HG03469 (cell line): ENCODE data around the gene BIRC2.

Experiments
- ATAC-seq: cut with Tn5 transposase; IDR thresholded peaks from one replicate; pipeline ENCODE4 v1.9.1; 2021; ENCODE audit warnings: mild to moderate bottlenecking, moderate library complexity, moderate number of reproducible peaks; ENCODE audit not compliant: unreplicated experiment

The BIRC2 gene

DNA sequence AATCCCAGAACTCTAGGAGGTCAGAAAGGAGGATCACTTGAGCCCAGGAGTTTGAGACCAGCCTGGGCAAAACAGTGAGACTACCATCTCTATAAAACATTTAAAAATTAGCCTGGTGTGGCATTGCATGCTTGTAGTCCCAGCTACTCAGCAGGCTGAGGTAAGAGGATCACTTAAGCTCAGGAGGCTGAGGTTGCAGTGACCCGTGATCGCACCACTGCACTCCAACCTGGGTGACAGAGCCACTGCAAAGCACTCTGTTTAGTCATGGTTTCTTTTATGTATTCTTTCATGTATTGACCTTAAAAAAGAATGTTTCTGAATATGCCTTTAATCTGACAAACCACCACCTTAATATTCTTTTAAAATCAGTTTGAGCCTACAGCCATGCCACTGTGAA lies 52.2 kb downstream of the BIRC2 start:
- no peak for ATAC-seq

GRCh38 chr11:102400603-102401002 lies 53.6 kb downstream of the BIRC2 start:
- ATAC-seq: no peak

GRCh38 chr11:102401905-102402304 lies 54.9 kb downstream of the BIRC2 start:
- no peak for ATAC-seq

GRCh38 chr11:102402548-102402947 lies 55.5 kb downstream of the BIRC2 start:
- no peak for ATAC-seq

DNA sequence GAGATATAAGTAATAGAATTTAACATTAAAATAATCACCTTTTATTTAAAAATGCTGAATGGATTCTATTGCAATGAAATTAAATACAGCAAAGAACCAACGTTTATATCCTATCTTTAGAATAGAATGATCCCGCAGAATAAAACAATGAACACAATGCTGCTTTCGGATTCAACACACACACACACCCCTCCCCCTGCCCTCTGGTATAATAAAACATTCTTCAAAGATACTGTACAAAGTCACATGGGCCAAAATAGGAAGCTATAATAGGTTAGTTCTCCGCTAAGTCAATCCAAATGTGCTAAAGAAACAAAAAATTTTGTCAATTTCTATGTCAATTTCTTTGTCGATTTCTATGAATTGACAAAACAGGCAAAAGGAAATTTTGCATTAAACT lies 58.5 kb downstream of the BIRC2 start:
- no peak for ATAC-seq

- no peak for ATAC-seq
Measured at GRCh38 chr11:102406099-102406498, 59.1 kb downstream of the BIRC2 start.

- ATAC-seq: no peak
Measured at GRCh38 chr11:102407901-102408300, 60.9 kb downstream of the BIRC2 start.

GRCh38 chr11:102408339-102408738 lies 61.3 kb downstream of the BIRC2 start:
- no peak for ATAC-seq

DNA sequence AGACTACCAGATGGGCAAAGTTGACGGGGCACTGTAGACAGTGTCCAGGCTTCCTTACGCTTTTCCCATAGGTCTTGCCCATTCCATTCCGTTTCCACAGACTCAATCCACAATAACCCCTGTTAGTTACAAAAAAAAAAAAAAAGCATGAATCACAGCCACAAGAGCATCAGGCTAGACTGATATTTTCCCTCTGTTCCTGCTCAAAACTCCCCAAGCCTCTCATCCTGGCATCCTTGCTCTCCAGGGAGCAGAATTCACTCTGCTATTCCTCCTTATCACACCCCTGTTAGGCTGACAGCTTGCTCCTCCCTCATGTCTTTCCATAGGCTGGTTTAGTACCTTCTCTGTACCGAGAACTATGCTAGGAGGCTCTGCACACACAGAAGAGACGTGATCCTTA lies 63.4 kb downstream of the BIRC2 start:
- ATAC-seq: no peak

DNA sequence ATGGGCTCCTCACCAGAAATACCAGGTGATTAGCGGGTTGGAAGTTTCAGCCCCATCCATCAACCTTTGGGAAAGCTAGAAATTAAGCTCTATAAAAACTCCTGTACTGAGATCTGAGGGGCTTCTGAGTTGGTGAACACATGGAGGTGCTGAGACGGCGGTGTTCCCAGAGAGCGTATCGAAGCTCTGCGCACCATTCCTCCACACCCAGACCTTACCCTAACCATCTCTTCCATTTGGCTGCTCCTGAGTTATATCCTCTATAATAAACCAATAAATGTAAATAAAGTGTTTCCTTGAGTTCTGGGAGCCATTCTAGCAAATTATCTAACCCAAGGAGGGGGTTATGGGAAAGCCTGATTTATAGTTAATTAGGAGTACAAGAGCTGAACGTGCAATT lies 64.1 kb downstream of the BIRC2 start:
- ATAC-seq: no peak

DNA sequence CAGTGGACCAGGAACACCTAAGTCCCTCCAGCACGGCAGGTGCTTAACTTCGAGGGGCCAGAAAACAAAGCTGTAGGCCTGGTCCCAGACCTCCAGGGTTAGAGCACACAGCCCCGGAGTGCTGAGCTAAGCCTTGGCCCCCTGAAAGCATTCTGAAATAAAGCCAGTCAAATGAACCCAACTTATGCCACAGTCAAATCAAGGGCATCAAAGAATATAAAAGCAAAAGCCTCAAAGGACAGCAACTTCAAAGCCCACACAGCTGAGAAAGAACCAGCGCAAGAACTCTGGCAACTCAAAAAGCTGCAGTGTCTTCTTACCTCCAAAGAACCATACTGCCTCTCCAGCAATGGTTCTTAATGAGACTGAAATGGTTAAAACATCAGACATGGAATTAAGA lies 66.5 kb downstream of the BIRC2 start:
- ATAC-seq: no peak

GRCh38 chr11:102414559-102414958 lies 67.5 kb downstream of the BIRC2 start:
- ATAC-seq: no peak

DNA sequence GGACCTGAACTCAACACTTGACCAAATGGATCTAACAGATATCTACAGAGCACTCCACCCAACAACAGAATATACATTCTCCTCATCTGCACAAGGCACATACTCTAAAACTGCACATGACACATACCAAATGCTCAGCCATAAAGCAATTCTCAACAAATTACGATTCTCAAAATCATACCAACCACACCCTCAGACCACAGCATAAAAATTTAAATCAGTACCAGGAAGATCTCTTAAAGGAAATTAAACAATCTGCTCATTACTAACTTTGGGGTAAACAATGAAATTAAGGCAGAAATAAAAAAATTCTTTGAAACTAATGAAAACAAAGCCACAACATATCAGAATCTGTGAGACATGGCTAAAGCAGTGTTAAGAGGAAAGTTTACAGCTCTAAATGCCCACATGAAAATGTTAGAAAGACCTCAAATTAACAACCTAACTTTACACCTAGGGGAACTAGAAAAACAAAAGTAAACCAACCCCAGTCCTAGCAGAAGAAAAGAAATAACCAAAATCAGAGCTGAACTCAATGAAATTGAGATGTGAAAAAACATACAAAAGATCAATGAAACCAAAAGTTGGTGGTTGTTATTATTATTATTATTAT lies 68.4 kb downstream of the BIRC2 start:
- ATAC-seq: no peak

DNA sequence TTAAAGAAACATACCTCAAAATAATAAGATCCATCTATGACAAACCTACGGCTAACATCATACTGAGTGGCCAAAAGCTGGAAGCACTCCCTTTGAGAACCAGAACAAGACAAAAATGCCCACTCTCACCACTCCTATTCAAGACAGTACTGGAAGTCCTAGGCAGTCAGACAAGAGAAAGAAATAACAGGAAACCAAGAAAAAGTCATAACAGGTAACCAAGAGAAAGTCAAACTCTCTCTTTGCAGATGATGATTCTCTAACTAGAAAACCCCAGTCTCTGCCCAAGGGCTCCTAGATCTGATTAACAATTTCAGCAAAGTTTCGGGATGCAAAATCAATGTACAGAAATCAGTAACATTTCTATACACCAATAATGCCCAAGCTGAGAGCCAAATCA lies 70.0 kb downstream of the BIRC2 start:
- no peak for ATAC-seq

- no peak for ATAC-seq
Measured at GRCh38 chr11:102419181-102419580, 72.2 kb downstream of the BIRC2 start.

DNA sequence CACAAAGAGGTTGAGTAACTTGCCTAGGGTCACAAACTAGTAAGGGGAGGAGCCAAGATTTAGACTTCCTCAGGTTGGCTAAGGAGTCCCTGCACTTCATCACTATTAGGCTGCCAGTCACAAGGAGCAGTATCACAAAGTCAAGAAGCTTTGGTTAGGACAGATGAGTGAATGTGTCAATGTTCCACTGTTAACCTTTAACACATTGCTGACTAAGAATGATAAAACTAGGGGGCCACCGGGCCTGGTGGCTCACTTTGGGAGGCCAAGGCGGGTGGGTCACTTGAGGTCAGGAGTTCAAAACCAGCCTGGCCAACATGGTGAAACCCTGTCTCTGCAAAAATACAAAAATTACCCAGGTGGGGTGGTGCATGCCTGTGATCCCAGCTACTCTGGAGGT lies 73.5 kb downstream of the BIRC2 start:
- ATAC-seq: peak; percentile 76

DNA sequence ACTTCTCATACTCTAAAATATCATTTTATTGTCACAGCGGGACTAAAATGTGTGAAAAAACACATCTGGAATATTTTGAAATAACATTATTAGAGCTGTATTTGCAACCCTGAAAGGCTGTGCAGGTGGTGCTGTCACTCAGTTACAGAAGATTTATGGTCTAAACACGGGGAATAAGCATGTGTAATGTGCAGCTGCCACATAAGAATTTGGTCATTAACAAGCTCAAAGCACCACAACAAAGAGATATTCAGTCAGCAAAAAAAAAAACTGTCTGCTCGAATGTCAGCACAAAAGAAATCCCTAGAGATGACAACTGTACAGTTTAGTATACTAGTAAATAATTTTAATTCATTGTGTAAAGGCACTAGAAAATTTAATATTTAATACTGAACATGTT lies 74.2 kb downstream of the BIRC2 start:
- ATAC-seq: no peak

DNA sequence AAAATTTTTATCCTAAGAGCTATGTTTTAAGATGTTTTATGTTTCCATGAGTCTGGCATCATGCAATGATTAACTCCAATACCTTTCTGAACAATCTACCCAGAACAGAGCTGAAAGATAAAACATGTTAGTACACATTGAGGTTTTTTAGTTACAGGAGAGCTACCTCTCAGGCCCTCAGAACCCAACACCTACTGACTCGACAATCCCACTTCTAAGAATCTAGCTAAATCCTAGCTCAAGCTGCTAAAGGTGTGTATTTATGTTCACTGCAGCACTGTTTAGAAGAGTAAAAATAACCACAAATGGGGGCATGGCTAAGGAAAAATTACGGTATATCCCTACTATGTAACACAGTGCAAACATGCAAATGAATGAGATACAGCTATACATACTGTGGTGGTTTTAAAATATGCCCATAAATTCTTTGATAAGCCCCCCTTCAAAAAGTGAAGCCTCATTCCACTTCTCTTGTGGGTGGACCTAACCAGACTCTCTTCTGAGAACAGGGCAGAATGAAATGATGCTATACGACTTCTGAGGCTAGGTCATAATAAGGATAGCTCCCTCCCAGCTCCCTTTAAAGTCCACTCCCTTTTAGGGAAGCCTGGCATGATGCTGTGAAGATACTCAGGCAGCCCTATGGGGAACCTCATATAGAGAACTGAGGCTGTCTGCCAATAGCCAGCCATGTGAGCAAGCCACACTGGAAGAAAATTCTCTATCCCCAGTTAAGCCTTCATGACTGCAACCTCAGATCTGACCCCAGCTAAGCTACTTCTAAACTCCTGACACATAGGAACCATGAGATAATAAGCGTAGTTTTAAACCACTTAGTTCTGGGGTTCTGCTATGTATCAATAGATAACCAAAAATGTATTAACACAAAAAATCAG lies 76.1 kb downstream of the BIRC2 start:
- ATAC-seq: no peak

GRCh38 chr11:102423936-102424335 lies 76.9 kb downstream of the BIRC2 start:
- no peak for ATAC-seq

GRCh38 chr11:102426000-102426399 lies 79.0 kb downstream of the BIRC2 start:
- ATAC-seq: no peak

DNA sequence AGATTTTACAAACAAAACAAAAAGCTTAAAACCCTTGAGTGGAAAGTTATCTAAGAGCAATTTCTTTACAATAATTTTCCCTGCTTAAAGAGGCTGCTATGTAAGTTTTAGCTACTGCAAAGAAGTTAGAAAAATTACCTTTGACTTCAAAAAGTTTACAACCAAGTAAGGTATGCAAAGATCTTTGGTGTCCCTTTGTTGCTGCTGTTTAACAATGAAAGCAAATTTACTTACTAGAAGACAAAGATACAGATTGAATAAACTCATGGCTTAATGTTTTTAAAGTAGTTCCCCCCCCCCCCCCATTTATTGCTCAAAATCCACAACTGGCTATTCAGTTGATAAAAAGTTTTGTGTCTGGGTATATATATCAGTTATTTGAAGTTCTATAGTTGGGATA lies 79.6 kb downstream of the BIRC2 start:
- ATAC-seq: no peak

GRCh38 chr11:102427068-102427467 lies 80.1 kb downstream of the BIRC2 start:
- ATAC-seq: no peak
